GM21528 (cell line): ENCODE results near the gene SAP30L.

ENCODE experiments used
- ATAC-seq: cut with Tn5 transposase; IDR thresholded peaks from one replicate; pipeline ENCODE4 v1.9.1; 2021; ENCODE audit warnings: mild to moderate bottlenecking, moderate library complexity; ENCODE audit not compliant: unreplicated experiment, low FRiP score

SAP30L gene

DNA sequence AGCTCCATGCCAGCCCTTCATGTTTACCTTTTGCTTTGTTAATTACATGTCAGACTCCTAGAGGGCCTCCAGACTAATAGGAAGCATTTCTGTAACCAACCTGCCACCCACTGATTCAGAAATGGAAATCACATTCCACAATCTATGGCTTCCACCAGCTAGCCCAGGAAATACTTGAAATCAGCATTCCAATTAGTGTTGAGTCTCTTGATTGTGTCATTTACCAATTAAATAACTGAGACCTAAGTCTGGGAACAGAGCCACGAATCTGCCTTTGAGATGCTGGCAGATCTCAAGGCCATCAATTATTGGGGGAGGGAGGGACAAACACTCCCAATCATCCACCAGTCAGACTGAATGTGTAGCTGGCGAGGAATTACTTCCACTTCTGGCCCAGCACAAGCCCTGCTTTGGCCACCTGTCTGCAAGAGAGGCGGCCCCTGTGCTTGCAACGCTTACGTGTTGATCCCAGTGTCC is 27.4 kb upstream of the SAP30L start:
- ATAC-seq: no peak

DNA sequence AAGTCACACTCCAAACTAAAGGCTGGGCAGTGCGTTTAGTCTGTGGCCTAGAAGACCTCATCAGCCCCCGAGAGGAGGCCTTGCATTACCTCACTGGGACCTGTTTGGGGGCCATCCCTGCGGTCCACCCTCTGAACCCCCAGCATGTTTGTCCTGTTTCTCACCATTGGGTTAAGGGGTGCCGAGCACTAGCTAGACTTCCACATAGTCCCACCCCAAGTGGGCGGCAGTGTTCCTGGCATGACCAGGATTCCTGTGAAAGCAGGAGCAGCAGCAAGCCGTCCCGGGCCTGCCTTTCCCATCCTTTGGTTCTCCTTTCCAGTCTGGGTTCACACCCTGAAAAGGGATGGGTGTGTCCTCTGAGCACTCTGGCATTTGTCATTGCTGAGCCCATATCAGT is 26.6 kb upstream of the SAP30L start:
- no peak for ATAC-seq

DNA sequence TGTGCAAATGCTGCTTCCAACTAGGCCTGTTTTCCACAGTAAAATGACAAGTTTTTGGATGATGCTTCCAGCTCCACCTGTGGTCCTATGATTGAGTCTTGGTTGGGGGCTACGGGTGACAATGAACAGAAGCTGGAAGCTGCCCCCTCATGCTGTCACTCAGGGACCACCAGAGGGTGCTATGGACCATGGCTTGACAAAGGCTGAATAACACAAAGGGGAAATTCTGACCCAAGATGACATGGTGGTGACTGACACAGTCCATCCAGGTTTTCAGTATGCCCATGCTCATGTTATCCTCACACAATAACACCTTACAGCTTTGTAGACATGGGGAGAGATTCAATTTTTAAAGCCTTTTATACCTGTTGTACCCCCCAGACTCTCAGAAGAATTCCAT is 23.9 kb upstream of the SAP30L start:
- ATAC-seq: no peak

DNA sequence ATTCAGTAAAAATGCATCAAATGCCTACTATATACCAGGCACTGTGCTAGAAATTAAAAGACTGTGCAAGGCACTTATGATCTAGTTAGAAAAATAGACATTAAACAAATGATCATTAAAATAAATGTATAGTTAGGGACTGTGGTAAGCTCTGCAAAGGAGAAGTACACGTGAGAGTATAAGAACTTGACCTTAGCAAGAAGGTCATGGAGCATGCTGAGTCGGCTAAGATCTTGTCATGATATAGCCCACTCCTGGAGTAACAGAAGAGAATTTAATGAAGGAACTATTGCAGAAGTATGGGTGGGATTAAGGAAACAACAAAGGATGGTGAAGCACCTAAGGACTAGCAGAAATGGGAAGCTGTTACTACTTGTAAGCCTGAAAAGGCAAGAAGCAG is 23.5 kb upstream of the SAP30L start:
- ATAC-seq: no peak

DNA sequence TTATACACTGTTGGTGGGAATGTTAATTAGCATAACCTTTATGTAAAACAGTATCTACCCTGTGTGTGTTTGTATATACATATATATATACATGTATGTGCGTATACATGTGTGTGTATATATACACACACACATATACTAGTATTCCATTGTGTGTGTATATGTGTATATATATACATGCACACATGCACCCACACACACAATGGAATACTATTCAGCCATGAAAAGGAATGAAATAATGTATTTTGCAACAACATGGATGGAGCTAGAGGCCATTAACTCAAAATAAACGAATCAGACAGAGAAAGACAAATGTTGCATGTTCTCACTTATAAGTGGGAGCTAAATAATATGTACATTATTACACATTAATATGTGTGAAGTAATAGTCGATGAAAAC is 17.6 kb upstream of the SAP30L start:
- ATAC-seq: no peak

DNA sequence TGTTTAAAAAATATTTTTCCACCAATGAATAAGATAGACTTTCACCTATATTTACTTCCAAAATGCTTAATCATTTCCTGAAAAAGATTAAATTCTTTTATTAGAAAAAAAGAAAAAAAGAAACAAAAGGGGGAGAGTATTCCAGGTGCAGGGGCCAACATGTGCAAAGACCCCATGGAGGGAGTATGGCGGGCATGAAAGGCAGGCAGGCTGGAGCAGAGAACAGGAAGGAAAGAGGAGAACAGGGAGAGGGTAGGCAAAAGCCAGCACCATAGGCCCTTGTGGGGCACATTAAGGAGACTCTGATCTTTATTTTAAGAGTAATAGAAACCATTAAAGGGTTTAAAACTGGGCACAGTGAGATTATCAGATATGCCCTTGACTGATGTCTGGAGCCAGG is 16.5 kb upstream of the SAP30L start:
- no peak for ATAC-seq

DNA sequence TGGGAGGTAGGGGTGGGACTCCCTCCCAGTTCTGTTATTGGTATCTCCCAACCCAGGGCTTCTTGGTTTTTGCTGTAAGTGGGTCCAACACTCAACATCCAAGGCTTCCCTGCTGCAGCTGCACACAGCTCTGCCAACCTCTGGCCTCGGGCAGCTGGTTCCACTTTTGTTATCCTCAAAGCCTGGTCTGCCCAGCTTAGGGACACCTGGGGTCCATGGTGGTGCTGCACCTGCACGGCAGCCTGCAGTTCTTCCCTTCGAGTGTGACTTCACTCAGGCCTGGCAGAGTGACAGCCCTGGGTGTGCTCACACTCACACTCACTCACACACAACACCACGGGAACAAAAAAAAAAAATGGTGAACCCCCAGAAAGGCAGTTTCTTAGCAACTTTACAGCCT is 15.3 kb upstream of the SAP30L start:
- no peak for ATAC-seq

DNA sequence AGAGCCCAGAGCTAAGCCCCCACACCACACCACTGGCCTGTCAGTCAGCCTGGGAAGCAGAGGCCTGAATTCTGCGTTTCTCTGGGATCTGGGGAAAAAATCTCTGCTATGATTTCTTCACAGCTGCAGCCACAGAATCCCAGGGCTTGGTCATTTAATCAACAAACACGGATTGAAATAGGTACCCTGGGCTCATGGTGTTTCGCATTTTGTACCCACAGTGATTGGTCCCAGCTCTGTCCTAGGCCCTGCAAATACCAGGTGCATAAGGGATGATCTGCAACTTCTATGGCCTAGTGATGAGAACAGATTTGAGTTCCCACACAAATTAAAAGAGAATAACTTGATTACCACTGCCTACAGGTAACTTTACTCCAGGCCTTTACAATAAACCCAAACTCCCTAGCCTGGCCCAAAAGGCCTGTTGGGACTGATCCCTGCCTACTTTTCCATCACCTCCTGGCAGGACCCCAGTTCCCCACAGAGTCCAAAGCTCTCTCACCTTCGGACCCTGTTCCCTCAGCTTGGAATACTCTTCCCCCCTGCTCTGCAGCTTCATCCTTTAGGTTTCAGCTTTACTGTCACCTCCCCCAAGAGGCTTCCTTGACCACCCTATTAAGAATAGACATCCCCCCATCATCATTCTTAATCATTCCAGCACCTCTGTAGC is 14.7 kb upstream of the SAP30L start:
- ATAC-seq: no peak

DNA sequence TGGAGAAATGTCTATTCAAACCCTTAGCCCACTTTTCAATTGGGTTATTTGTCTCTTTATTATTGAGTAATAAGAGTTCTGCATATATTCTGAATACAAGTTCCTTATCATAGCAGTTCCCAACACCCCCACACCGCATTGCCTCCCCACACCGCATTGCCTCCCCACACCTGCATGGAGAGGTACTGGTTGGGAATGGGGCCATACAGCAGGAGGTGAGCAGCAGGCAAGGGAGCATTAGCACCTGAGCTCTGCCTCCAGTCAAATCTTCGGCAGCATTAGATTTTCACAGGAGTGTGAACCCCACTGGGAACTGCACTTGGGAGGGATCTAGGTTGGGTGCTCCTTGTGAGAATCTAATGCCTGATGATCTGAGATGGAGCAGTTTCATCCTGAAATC is 10.6 kb upstream of the SAP30L start:
- ATAC-seq: no peak

DNA sequence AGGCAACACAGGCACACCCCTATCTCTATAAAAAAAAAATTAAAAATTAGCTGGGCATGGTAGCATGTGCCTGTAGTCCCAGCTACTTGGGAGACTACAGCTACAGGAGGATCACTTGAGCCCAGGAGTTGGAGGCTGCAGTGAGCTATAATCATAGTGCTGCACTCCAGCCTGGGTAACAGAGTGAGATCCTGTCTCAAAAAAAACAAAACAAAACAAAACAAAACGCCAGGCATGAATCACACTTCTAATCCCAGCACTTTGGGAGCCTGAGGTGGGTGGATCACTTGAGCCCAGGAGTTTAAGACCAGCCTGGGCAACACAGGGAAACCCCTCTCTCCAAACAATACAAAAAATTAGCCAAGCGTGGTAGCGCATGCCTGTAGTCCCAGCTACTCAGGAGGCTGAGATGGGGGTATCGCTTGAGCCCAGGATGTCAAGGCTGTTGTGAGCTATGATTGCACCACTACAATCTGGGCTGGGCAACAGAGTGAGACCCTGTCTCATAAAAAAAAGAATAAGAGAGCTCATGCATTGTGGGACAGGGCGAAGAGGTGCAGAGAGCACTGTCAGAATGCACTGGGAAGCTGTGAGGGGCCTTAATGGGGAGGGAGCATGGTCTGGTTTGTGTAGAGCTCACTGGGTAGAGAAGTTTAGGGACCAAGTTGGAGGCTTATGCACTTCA is 8.4 kb upstream of the SAP30L start:
- no peak for ATAC-seq

DNA sequence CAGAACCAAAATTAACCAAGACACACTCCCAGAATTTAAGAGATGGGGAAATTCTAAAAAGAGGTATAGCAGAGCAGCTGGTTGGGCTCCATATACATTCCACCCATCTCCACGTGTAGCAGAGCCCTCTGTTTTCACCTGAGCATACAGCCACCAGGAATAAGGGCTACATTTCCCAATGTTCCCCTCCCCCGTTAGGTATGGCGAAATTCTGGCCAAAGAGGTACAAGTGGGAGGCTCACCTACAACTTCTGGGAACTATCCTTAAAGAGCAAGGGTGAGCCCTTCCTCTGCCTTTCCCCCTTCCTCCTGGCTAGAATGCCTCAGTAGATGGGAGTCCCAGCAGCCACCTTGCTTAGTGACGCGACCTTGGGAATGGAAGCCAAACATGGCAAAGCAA is 5.3 kb upstream of the SAP30L start:
- ATAC-seq: no peak

DNA sequence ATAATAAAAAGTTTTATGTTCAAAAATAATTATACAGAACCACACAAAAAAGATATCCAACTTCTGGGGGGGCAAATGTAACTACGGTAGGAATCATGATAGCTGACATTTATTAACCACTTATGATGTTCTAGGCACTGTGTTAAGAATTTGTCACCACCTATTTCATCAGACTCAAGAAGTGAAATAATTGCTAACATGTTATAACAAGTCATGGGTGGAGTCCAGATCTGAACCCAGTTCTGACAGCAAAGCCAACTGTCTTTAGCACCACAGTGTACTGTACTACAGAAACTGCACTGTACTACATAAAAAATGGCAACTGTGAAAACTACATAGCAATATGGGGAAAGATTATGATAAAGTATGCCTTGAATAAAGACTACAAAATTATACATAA is 3.0 kb upstream of the SAP30L start:
- no peak for ATAC-seq

DNA sequence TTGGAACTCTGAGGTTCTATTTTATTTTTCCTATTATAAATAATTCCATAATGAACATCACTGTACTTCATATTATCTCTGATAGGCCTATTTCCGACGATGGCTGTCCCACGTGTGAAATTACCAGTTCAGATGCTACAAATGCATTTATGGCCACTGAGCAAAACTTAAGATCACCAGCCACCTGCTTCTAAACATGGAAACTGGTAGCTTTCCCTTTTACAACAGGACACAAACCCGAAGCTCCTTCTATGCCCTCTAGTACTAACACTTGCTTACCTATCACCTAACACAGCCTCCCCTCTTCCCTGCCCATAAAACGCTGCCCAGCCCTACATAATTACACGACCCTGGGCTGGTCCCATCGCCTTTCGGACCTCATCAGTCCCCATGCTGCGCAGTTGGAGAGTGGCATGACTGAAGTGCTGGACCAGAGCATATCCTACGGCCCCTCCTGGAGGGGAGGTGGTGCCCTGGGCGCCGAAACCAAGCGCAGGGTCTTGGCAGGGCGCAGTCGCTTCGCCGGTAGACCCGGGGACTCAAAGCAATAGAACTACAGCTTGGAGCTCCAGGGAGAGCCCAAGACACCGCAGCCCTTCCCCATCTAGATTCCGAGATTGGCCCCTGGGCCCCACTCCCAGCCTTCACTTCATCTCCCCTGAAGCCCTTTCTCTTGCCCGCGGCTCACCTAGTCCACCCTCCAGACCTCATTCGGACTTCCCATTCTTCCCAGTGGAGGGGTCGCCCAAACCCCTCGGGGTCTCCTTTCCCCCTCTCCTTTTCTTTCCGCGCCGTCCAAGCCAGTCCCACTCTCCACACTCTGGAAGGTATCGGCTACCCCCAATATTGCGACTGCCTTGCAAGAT is 1.0 kb upstream of the SAP30L start:
- peak; percentile 5 for ATAC-seq

DNA sequence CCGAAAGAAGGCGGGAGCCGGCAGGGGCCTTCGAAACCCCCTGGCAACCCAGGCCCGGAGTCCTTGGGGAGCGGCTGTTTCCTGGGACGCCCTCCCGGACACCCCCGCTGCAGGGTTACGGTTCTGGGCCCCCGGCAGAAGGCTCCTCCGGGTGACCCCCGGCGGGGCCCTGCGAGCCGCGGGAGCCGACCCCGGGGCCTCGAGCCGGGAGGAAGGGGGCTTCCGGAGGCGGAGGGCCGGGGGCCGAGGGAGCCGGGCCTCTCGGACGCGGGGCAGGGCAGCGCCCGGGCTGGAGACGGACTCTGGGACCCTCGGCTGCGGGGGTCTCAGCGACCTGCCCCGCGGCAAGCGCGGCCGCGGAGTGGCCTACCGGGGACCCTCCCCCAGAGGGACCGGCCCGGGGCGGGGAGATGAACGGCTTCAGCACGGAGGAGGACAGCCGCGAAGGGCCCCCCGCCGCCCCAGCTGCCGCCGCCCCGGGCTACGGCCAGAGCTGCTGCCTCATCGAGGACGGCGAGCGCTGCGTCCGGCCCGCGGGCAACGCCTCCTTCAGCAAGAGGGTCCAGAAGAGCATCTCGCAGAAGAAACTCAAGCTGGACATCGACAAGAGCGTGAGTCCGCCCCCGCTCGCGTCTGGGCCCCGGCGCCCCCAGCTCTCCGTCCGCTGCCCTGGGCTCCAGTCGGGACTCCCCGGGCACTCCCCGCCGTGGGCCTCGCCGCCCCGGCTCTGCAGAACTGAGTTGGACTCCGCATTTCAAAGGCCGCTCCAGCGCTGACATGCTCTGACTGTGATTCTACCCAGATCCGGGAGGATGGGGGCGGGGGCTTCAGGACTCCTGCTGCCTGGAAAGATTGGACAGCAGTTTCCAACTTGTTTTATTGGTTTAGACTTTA is 645 bp downstream of the SAP30L start:
- peak; percentile 26 for ATAC-seq

DNA sequence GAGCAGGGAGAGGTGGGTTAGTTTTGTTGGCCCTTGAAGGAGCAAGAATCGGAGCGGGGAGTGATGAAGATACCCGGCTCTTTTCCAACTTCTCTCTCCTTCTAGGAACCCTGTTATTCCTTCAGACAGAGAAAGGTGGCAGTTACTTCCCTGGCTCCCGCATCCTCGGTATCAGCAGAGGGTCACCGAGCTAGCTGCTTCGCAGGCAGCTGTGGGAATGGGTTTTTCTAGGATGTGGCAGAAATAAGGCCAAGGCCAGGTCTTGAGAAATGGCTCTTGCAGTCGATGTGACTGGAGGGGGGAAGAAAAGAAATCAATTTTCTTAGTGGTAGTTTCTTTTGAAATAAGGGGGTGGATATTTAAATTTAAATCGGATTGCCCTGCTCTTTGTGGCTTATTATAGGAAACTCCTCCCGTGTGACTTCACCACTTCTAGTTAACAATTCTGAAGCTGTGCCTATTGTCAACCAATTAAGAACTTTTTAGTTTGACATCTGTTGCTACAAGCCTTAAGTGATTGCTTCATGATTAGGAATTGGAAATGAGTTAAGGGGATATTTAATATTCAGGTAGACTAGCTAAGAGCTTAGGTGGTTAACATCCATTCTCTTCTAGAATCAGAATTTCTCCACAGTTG is 1.4 kb downstream of the SAP30L start:
- ATAC-seq: no peak

DNA sequence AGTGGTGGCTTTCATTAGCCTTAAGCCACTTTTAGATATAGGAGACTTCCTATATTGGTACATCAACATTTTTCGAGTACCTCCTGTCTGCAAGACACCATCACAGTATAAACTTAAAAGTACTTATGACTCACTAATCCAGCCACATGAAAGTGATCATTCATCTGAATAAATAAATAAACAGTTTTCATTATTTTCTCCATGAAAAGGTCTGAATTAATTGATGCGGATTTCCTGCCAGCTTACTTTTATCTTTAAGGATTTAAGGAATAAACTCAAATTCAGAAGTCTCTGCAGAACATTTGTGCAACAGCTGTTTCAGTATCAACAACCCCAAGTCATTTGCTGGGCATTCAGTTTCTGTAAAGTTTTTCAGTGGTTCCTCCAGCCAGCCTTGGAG is 4.0 kb downstream of the SAP30L start:
- no peak for ATAC-seq

DNA sequence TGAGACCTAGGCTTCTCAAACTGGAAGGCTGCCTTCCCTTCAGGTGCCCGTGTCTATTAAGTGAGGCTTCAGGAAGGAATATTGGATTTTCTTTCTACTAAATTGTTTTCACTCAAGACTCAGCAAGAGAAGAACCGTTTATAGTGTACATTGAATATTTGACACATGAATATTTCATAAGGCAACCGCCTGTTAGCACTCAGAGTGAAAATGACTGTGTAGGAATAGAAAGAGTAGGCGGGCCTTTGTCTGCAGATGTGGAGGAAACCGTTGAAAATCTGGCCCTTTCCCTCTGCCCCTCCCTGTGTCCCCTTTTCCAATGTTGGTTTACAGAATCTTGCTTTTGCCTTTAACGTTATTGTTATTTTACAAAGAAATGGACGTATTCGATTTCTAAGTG is 6.2 kb downstream of the SAP30L start:
- ATAC-seq: no peak

DNA sequence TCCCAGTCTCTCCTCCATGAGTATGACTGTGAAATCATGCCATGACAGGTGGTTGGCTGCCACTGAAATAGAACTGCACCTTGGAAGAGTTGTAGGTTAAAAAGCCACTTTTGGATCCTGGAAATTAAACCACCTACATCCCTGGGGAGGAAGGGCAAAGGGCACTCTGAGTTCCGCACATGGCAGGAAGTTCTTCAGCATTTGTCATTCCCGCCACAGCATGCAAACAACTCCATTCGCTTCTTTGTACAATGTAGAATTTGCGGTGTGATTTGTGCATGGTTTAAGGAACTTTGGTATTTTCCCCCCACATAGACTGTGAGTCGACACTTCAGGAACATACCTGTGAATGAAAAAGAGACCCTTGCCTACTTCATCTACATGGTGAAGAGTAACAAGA is 9.8 kb downstream of the SAP30L start:
- ATAC-seq: no peak

DNA sequence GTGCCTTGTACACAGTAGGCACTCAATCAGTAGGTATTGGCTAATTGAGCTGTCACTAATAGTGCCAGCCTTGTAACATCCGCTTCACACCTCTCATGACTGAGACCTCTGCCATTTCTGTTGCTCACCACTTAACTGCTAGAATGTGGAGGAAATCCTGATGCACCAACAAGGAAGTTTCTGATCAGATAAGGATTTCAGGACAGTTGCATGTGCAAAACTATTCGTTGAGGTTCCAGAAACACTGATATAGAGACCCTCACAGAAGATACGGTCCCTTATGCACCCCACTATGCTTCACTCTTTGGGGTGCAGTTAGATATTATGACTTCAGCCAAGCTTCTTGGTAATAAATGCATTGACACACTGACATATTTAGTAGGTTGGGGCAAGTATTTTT is 10.7 kb downstream of the SAP30L start:
- no peak for ATAC-seq

DNA sequence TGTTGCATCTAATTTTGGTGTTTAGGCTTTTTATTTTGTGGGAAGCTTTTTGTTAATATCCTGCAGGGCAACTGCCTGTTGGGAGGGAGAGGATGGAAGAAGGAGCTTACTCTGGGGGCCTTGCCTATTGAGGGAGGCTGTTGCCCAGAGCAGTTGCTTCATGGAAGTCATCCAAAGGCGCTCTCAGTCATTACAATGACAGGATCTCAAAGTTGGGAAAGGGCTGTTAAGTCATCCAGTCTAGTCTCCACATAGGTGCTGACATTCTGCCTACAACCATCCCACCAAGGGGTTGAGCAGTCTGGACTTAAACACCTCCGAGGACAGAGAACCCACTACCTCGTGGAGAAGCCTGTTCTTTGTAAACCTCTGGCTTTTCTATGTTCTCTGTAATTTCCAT is 13.2 kb downstream of the SAP30L start:
- ATAC-seq: no peak
